Measurements from ENCODE around the gene ZNF74.

GRCh38 chr22:20434264-20434751, 40.4 kb downstream of the ZNF74 start:
- TF ChIP-seq SIN3A (IDR thresholded peaks at IDR 0.05; ENCODE audit: borderline replicate concordance, insufficient read depth, low read length) = no peak
- TF ChIP-seq REST (IDR thresholded peaks at IDR 0.05; ENCODE audit: insufficient read depth in 1 of 2, low read depth in 2 of 2, low read length in 2 of 2) = no peak
- no peak for TF ChIP-seq POLR2AphosphoS5 (IDR thresholded peaks at IDR 0.05; ENCODE audit: low read depth, low read length)

Measured in PFSK-1 (cell line).